HCT116 (cell line): Measurements from ENCODE around the gene METTL13. TPM values are rescaled to one million over a fixed set of nuclear protein-coding genes. Genes with fewer than 3 reads are reported as not detected.

Source experiments
- ATAC-seq: fragments of 200-7000 bp; cut with Tn5 transposase; 2 replicates; pipeline ENCODE4 v1.9.1; 2020; ENCODE audit warnings: mild to moderate bottlenecking, moderate library complexity
- BruUV-seq: library from RNA; stranded (reverse); fragments of 400-500 nt; replicated peaks from 2 replicates; lab custom pipeline; 2021; lab: Mats Ljungman, UMichigan
- CTCF ChIA-PET: fragments of 300-600 bp; sonication (Branson Sonifier 250); formaldehyde crosslinking; loops from one replicate; lab custom pipeline; 2021; ENCODE audit warnings: antibody characterized with exemption; lab: Charles Lee
- POLR2A ChIA-PET: fragments of 300-600, 350-600 bp; sonication (Branson Sonifier 250); formaldehyde crosslinking; loops from one replicate; lab custom pipeline; 2021; ENCODE audit warnings: antibody characterized with exemption; lab: Charles Lee
- RAD21 ChIA-PET, 2 experiments: fragments of 300-600 bp; sonication (Branson Sonifier 250); formaldehyde crosslinking; loops; one replicate each; lab custom pipeline; 2023; ENCODE audit warnings: low total read pairs in 2 of 2; ENCODE audit not compliant: uncharacterized antibody in 2 of 2, unreplicated experiment in 2 of 2, low non-redundant PET in 1 of 2; lab: Charles Lee
- DNase-seq: peaks from one replicate; pipeline ENCODE4 v3.0.0-alpha.2; 2010; ENCODE audit warnings: low read depth, low spot score
- H2AFZ ChIP-seq: fragments of 200-600 bp; shearing (Covaris generic), sonication (generic); 2 replicates; pipeline ENCODE4 v1.6.1; 2017; ENCODE audit warnings: low read depth, mixed run types, mixed read lengths, antibody characterized with exemption, low read length; ENCODE audit not compliant: poor library complexity, severe bottlenecking
- H3K27ac ChIP-seq: 2 replicates; pipeline ENCODE4 v1.5.1; 2012; ENCODE audit warnings: low read depth, low read length
- H3K27me3 ChIP-seq: fragments of 200-600 bp; sonication (generic); 2 replicates; pipeline ENCODE4 v1.6.1; 2016; ENCODE audit warnings: mixed run types, low read length, mixed read lengths; ENCODE audit not compliant: insufficient read depth
- H3K36me3 ChIP-seq, 2 experiments: fragments of 200-500 bp in 1 of 2; fragments of 200-600 bp in 1 of 2; sonication (Bioruptor generic) in 1 of 2; sonication (generic) in 1 of 2; 2 replicates each; pipeline versions ENCODE4 v1.5.1 to v1.6.1; 2014 to 2016; ENCODE audit warnings: low read length in 2 of 2, inconsistent platforms in 1 of 2, mixed read lengths in 1 of 2, mixed run types in 1 of 2; ENCODE audit not compliant: insufficient read depth in 2 of 2, control insufficient read depth in 1 of 2
- H3K4me1 ChIP-seq, 2 experiments: fragments of 200-600 bp in 1 of 2; sonication (generic) in 1 of 2; 2 replicates each; pipeline versions ENCODE4 v1.5.1 to v1.6.1; 2012 to 2017; ENCODE audit warnings: low read length in 2 of 2, inconsistent platforms in 1 of 2, mild to moderate bottlenecking in 1 of 2, mixed read lengths in 1 of 2, mixed run types in 1 of 2, moderate library complexity in 1 of 2; ENCODE audit not compliant: insufficient read depth in 2 of 2, control insufficient read depth in 1 of 2
- H3K4me2 ChIP-seq: fragments of 200-600 bp; sonication (generic); 2 replicates; pipeline ENCODE4 v1.6.1; 2017; ENCODE audit warnings: mixed run types, low read length, mixed read lengths
- H3K4me3 ChIP-seq, 2 experiments: fragments of 200-600 bp in 1 of 2; sonication (generic) in 1 of 2; replicated peaks in 1 of 2; 2 replicates each; pipeline ENCODE4 v1.5.1; 2011 to 2016; ENCODE audit warnings: low read length in 2 of 2, control low read depth in 1 of 2, low read depth in 1 of 2, mild to moderate bottlenecking in 1 of 2, mixed read lengths in 1 of 2, mixed run types in 1 of 2
- H3K79me2 ChIP-seq: fragments of 200-600 bp; sonication (generic); 2 replicates; pipeline ENCODE4 v1.6.1; 2017; ENCODE audit warnings: mild to moderate bottlenecking, mixed run types, low read length, moderate library complexity, mixed read lengths; ENCODE audit not compliant: insufficient read depth
- H3K9ac ChIP-seq: fragments of 200-600 bp; sonication (generic); 2 replicates; pipeline ENCODE4 v1.6.1; 2016; ENCODE audit warnings: low read length, mixed read lengths
- H3K9me2 ChIP-seq: fragments of 200-600 bp; sonication (generic), shearing (Covaris generic); 2 replicates; pipeline ENCODE4 v1.6.1; 2017; ENCODE audit warnings: mixed run types, mild to moderate bottlenecking, moderate library complexity; ENCODE audit not compliant: insufficient read depth
- H3K9me3 ChIP-seq, 2 experiments: fragments of 200-500 bp in 1 of 2; fragments of 200-600 bp in 1 of 2; sonication (Bioruptor generic) in 1 of 2; sonication (generic) in 1 of 2; 2 replicates each; pipeline ENCODE4 v1.6.1; 2014 to 2017; ENCODE audit warnings: low read length in 2 of 2, mixed read lengths in 2 of 2, inconsistent platforms in 1 of 2, low read depth in 1 of 2, mild to moderate bottlenecking in 1 of 2, mixed run types in 1 of 2, moderate library complexity in 1 of 2; ENCODE audit not compliant: control insufficient read depth in 1 of 2, insufficient read depth in 1 of 2
- H4K20me1 ChIP-seq: fragments of 200-600 bp; sonication (generic), shearing (Covaris generic); 2 replicates; pipeline ENCODE4 v1.6.1; 2017; ENCODE audit warnings: mixed run types, mild to moderate bottlenecking, moderate library complexity; ENCODE audit not compliant: insufficient read depth
- CBX3 ChIP-seq: IDR thresholded peaks from 2 replicates; pipeline ENCODE4 v1.6.1; 2012; ENCODE audit warnings: low read depth
- CEBPB ChIP-seq: IDR thresholded peaks from 2 replicates; pipeline ENCODE4 v1.6.1; 2012; ENCODE audit warnings: low read depth
- EGR1 ChIP-seq: IDR thresholded peaks from 2 replicates; pipeline ENCODE4 v1.6.1; 2012; ENCODE audit warnings: low read depth
- ELF1 ChIP-seq: IDR thresholded peaks from 2 replicates; pipeline ENCODE4 v1.6.1; 2012; ENCODE audit warnings: low read depth, borderline replicate concordance
- EZH2 ChIP-seq: fragments of 200-600 bp; sonication (generic); IDR thresholded peaks from 2 replicates; pipeline ENCODE4 v1.6.1; 2017; ENCODE audit warnings: antibody characterized with exemption, mixed run types
- FOSL1 ChIP-seq: IDR thresholded peaks from 2 replicates; pipeline ENCODE4 v1.6.1; 2012; ENCODE audit warnings: low read depth
- JUND ChIP-seq: IDR thresholded peaks from 2 replicates; pipeline ENCODE4 v1.6.1; 2012
- POLR2A ChIP-seq: IDR thresholded peaks from 2 replicates; pipeline ENCODE4 v1.7.0; 2011; ENCODE audit warnings: borderline replicate concordance; ENCODE audit not compliant: insufficient read depth, insufficient read length; ENCODE audit errors: extremely low read depth
- POLR2AphosphoS5 ChIP-seq: IDR thresholded peaks from 2 replicates; pipeline ENCODE4 v1.6.1; 2011; ENCODE audit warnings: mild to moderate bottlenecking, low read depth, low read length, moderate library complexity
- RAD21 ChIP-seq: IDR thresholded peaks from 2 replicates; pipeline ENCODE4 v1.6.1; 2012; ENCODE audit warnings: low read depth, mild to moderate bottlenecking
- SIN3A ChIP-seq: IDR thresholded peaks from 2 replicates; pipeline ENCODE4 v1.6.1; 2012; ENCODE audit warnings: low read depth
- SRF ChIP-seq: IDR thresholded peaks from 2 replicates; pipeline ENCODE4 v1.6.1; 2012; ENCODE audit warnings: low read depth
- TCF7L2 ChIP-seq: IDR thresholded peaks from 2 replicates; pipeline ENCODE4 v1.7.0; 2011; ENCODE audit warnings: borderline replicate concordance, inconsistent platforms; ENCODE audit not compliant: insufficient read depth, insufficient read length; ENCODE audit errors: extremely low read depth
- ZFX ChIP-seq: fragments of 450-650 bp; IDR thresholded peaks from 2 replicates; pipeline ENCODE4 v1.6.1; 2017
- ZNF274 ChIP-seq: fragments of 200-500 bp; sonication (Bioruptor generic); IDR thresholded peaks from 2 replicates; pipeline ENCODE4 v1.6.1; 2014; ENCODE audit warnings: mild to moderate bottlenecking, low read depth, low read length, inconsistent platforms
- intact Hi-C: fragments of 100-400 bp; cut with micrococcal nuclease; formaldehyde crosslinking; loops from 2 replicates; pipeline ENCODE4 v1.10.0; 2022
- total RNA-seq: library from RNA; stranded (reverse); gene quantifications from one replicate; pipeline ENCODE4 v1.2.1, GENCODE V29; 2021; ENCODE audit not compliant: unreplicated experiment
- TF ChIP-seq, protein P1 (sequence below): IDR thresholded peaks from 2 replicates; pipeline ENCODE4 v1.6.1; 2011; ENCODE audit warnings: mild to moderate bottlenecking, low read length, moderate library complexity; ENCODE audit not compliant: insufficient replicate concordance; ENCODE audit errors: extremely low read depth
- TF ChIP-seq, protein P2 (sequence below): IDR thresholded peaks from 2 replicates; pipeline ENCODE4 v1.6.1; 2012
- TF ChIP-seq, protein P3 (sequence below): IDR thresholded peaks from 2 replicates; pipeline ENCODE4 v1.6.1; 2012
- TF ChIP-seq, protein P4 (sequence below), 3 experiments: fragments of 200-600 bp in 1 of 3; sonication (generic) in 1 of 3; IDR thresholded peaks in 2 of 3; conservative IDR thresholded peaks in 1 of 3; 2 replicates each; pipeline ENCODE4 v1.5.1; 2012 to 2017; ENCODE audit warnings: low read depth in 2 of 3, low read length in 2 of 3, antibody characterized with exemption in 1 of 3, borderline replicate concordance in 1 of 3, control low read depth in 1 of 3, mild to moderate bottlenecking in 1 of 3, mixed read lengths in 1 of 3, mixed run types in 1 of 3, moderate library complexity in 1 of 3; ENCODE audit not compliant: insufficient read depth in 1 of 3
- TF ChIP-seq, protein P5 (sequence below): IDR thresholded peaks from 2 replicates; pipeline ENCODE4 v1.6.1; 2012; ENCODE audit warnings: low read depth

Gene METTL13
- total RNA-seq, 1 experiment from 2014 or later: 33.9 TPM

DNA sequence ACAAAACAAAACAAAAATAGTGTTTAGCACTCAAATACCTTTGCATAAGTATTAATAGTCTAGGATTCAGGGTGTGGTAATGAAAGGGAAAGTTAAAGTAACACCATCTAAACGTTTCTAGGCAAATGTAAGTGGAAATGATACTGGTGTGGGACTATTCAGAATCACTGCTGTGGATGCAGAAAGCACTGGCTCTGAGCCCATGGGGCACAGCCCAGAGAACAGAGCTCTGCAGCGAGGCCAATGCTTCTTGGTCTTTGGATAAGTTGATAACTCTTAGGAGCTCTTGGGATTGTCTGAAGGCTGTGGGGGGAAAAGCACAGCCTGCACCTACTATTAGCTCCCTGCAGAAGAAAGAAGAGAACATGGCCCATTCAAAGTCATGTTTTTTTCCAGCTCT is 38.5 kb downstream of the METTL13 start:
- CTCF ChIA-PET: no interaction called here

More for the DNA sequence above, 38.5 kb downstream of the METTL13 start:
- H3K9ac ChIP-seq: no peak overlapping the region
- no peak for DNase-seq
- H3K9me2 ChIP-seq: no peaks in the 10 kb centered on the region
- H3K27ac ChIP-seq: no peak overlapping the region
- H3K36me3 ChIP-seq: no peaks in the 10 kb centered on the region
- ATAC-seq: no peak
- no peaks in the 10 kb centered on the region for H3K9me3 ChIP-seq
- intact Hi-C loops: no loop called here
- H3K27me3 ChIP-seq: no peaks in the 10 kb centered on the region
- no peak overlapping the region for H3K4me3 ChIP-seq
- POLR2A ChIA-PET: no interaction called here
- H3K79me2 ChIP-seq: no peaks in the 10 kb centered on the region
- TF ChIP-seq, protein P1, sequence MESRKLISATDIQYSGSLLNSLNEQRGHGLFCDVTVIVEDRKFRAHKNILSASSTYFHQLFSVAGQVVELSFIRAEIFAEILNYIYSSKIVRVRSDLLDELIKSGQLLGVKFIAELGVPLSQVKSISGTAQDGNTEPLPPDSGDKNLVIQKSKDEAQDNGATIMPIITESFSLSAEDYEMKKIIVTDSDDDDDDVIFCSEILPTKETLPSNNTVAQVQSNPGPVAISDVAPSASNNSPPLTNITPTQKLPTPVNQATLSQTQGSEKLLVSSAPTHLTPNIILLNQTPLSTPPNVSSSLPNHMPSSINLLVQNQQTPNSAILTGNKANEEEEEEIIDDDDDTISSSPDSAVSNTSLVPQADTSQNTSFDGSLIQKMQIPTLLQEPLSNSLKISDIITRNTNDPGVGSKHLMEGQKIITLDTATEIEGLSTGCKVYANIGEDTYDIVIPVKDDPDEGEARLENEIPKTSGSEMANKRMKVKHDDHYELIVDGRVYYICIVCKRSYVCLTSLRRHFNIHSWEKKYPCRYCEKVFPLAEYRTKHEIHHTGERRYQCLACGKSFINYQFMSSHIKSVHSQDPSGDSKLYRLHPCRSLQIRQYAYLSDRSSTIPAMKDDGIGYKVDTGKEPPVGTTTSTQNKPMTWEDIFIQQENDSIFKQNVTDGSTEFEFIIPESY: no peak
- no peak for TF ChIP-seq POLR2AphosphoS5
- TF ChIP-seq, protein P2, sequence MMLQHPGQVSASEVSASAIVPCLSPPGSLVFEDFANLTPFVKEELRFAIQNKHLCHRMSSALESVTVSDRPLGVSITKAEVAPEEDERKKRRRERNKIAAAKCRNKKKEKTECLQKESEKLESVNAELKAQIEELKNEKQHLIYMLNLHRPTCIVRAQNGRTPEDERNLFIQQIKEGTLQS: no peak
- TF ChIP-seq ZFX: no peak
- TF ChIP-seq, protein P3, sequence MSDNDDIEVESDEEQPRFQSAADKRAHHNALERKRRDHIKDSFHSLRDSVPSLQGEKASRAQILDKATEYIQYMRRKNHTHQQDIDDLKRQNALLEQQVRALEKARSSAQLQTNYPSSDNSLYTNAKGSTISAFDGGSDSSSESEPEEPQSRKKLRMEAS: no peak
- TF ChIP-seq SRF: no peak
- no peak for TF ChIP-seq ELF1
- no peak for TF ChIP-seq SIN3A
- TF ChIP-seq TCF7L2: no peak
- no peak for TF ChIP-seq EZH2
- no peak for TF ChIP-seq ZNF274
- no peak for TF ChIP-seq CEBPB
- TF ChIP-seq RAD21: no peak
- TF ChIP-seq EGR1: no peak
- no peak for TF ChIP-seq POLR2A
- no peak for TF ChIP-seq FOSL1
- TF ChIP-seq CBX3: no peak
- TF ChIP-seq, protein P4, sequence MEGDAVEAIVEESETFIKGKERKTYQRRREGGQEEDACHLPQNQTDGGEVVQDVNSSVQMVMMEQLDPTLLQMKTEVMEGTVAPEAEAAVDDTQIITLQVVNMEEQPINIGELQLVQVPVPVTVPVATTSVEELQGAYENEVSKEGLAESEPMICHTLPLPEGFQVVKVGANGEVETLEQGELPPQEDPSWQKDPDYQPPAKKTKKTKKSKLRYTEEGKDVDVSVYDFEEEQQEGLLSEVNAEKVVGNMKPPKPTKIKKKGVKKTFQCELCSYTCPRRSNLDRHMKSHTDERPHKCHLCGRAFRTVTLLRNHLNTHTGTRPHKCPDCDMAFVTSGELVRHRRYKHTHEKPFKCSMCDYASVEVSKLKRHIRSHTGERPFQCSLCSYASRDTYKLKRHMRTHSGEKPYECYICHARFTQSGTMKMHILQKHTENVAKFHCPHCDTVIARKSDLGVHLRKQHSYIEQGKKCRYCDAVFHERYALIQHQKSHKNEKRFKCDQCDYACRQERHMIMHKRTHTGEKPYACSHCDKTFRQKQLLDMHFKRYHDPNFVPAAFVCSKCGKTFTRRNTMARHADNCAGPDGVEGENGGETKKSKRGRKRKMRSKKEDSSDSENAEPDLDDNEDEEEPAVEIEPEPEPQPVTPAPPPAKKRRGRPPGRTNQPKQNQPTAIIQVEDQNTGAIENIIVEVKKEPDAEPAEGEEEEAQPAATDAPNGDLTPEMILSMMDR (IDR thresholded peaks at IDR 0.05 in 2 of 3, conservative IDR thresholded peaks at IDR 0.05 in 1 of 3; ENCODE audit: borderline replicate concordance in 1 of 3, insufficient read depth in 1 of 3, low read depth in 2 of 3, low read length in 2 of 3): no peak
- TF ChIP-seq, protein P5, sequence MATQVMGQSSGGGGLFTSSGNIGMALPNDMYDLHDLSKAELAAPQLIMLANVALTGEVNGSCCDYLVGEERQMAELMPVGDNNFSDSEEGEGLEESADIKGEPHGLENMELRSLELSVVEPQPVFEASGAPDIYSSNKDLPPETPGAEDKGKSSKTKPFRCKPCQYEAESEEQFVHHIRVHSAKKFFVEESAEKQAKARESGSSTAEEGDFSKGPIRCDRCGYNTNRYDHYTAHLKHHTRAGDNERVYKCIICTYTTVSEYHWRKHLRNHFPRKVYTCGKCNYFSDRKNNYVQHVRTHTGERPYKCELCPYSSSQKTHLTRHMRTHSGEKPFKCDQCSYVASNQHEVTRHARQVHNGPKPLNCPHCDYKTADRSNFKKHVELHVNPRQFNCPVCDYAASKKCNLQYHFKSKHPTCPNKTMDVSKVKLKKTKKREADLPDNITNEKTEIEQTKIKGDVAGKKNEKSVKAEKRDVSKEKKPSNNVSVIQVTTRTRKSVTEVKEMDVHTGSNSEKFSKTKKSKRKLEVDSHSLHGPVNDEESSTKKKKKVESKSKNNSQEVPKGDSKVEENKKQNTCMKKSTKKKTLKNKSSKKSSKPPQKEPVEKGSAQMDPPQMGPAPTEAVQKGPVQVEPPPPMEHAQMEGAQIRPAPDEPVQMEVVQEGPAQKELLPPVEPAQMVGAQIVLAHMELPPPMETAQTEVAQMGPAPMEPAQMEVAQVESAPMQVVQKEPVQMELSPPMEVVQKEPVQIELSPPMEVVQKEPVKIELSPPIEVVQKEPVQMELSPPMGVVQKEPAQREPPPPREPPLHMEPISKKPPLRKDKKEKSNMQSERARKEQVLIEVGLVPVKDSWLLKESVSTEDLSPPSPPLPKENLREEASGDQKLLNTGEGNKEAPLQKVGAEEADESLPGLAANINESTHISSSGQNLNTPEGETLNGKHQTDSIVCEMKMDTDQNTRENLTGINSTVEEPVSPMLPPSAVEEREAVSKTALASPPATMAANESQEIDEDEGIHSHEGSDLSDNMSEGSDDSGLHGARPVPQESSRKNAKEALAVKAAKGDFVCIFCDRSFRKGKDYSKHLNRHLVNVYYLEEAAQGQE: no peak
- TF ChIP-seq JUND: no peak
- H4K20me1 ChIP-seq: no peaks in the 10 kb centered on the region
- BruUV-seq: no TSS peak
- peaks cover 12 to 17% of the 10 kb centered on the region in 2 experiments for H3K4me1 ChIP-seq
- RAD21 ChIA-PET: no interaction called here
- no peak overlapping the region for H2AFZ ChIP-seq
- H3K4me2 ChIP-seq: no peak overlapping the region
